OCI-M1 (cell line): Measurements from ENCODE around the gene JAZF1.

Experiments
- DNase-seq: peaks from one replicate; lab custom pipeline; 2025; lab: John Stamatoyannopoulos, UW

Gene JAZF1

GRCh38 chr7:28191184-28191583, 10.6 kb upstream of the JAZF1 start:
- DNase-seq = no peak

- DNase-seq = peak; percentile 13
Measured at GRCh38 chr7:28190077-28190710, 9.6 kb upstream of the JAZF1 start.

- DNase-seq = no peak
Measured at GRCh38 chr7:28187012-28187411, 6.4 kb upstream of the JAZF1 start.

- peak; percentile 2 for DNase-seq
Measured at GRCh38 chr7:28183627-28184026, 3.0 kb upstream of the JAZF1 start.

GRCh38 chr7:28182071-28182471, 1.5 kb upstream of the JAZF1 start:
- DNase-seq = no peak

- no peak for DNase-seq
Measured at GRCh38 chr7:28181416-28181815, 821 bp upstream of the JAZF1 start.

GRCh38 chr7:28180031-28180363, 598 bp downstream of the JAZF1 start:
- DNase-seq = no peak

GRCh38 chr7:28179120-28180030, 1.2 kb downstream of the JAZF1 start:
- DNase-seq = peak; percentile 38

GRCh38 chr7:28178599-28178998, 2.0 kb downstream of the JAZF1 start:
- no peak for DNase-seq

GRCh38 chr7:28177836-28178235, 2.8 kb downstream of the JAZF1 start:
- DNase-seq = no peak

- no peak for DNase-seq
Measured at GRCh38 chr7:28176645-28177044, 4.0 kb downstream of the JAZF1 start.

- DNase-seq = no peak
Measured at GRCh38 chr7:28176174-28176573, 4.4 kb downstream of the JAZF1 start.

- no peak for DNase-seq
Measured at GRCh38 chr7:28174901-28175661, 5.5 kb downstream of the JAZF1 start.

- DNase-seq = no peak
Measured at GRCh38 chr7:28174442-28174841, 6.2 kb downstream of the JAZF1 start.

- DNase-seq = no peak
Measured at GRCh38 chr7:28173531-28173930, 7.1 kb downstream of the JAZF1 start.

- no peak for DNase-seq
Measured at GRCh38 chr7:28172958-28173357, 7.6 kb downstream of the JAZF1 start.

- DNase-seq = no peak
Measured at GRCh38 chr7:28170701-28171100, 9.9 kb downstream of the JAZF1 start.

- no peak for DNase-seq
Measured at GRCh38 chr7:28169230-28169629, 11.4 kb downstream of the JAZF1 start.

- DNase-seq = no peak
Measured at GRCh38 chr7:28168393-28169158, 12.0 kb downstream of the JAZF1 start.

- DNase-seq = no peak
Measured at GRCh38 chr7:28166982-28167715, 13.4 kb downstream of the JAZF1 start.
